H1 (cell line): ENCODE results near the gene CFAP58. TPM values are rescaled to one million over a fixed set of nuclear protein-coding genes. Genes with fewer than 3 reads are reported as not detected.

Experiments
- CTCF ChIA-PET: fragments of 300-600 bp; sonication (Branson Sonifier 250); formaldehyde crosslinking; loops from one replicate; lab custom pipeline; 2021; ENCODE audit not compliant: partially characterized antibody; lab: Charles Lee
- POLR2A ChIA-PET: fragments of 300-600 bp; sonication (Branson Sonifier 250); formaldehyde crosslinking; loops from one replicate; lab custom pipeline; 2021; ENCODE audit warnings: inconsistent platforms; ENCODE audit not compliant: partially characterized antibody; lab: Charles Lee
- DNase-seq, 2 experiments: peaks; one replicate each; pipeline versions ENCODE4 v3.0.0 to v3.0.0-alpha.2; 2010 to 2022; ENCODE audit warnings: low spot score in 2 of 2, low read depth in 1 of 2, mixed read lengths in 1 of 2
- FAIRE-seq: peaks from 2 replicates; lab custom pipeline; 2011; peaks lifted over from hg19 to GRCh38; lab: Jason Lieb, UNC
- H2AFZ ChIP-seq: 2 replicates; pipeline ENCODE4 v1.8.1; 2012; ENCODE audit warnings: low read length, inconsistent platforms
- H2AK5ac ChIP-seq: 2 replicates; pipeline ENCODE4 v1.6.1; 2013; ENCODE audit warnings: low read depth, low read length
- H2BK120ac ChIP-seq: replicated peaks from 2 replicates; pipeline ENCODE3; 2013; ENCODE audit warnings: low read depth, low read length, inconsistent platforms
- H2BK12ac ChIP-seq: 2 replicates; pipeline ENCODE4 v1.6.1; 2013; ENCODE audit warnings: low read depth, low read length
- H2BK15ac ChIP-seq: 2 replicates; pipeline ENCODE4 v1.6.1; 2013; ENCODE audit warnings: low read length
- H2BK20ac ChIP-seq: 2 replicates; pipeline ENCODE4 v1.6.1; 2013; ENCODE audit warnings: low read length
- H2BK5ac ChIP-seq: 2 replicates; pipeline ENCODE4 v1.6.1; 2013; ENCODE audit warnings: low read depth, low read length
- H3K14ac ChIP-seq: 2 replicates; pipeline ENCODE4 v1.6.1; 2013; ENCODE audit warnings: inconsistent platforms; ENCODE audit not compliant: insufficient read length
- H3K18ac ChIP-seq: 2 replicates; pipeline ENCODE4 v1.6.1; 2013; ENCODE audit warnings: low read length; ENCODE audit errors: extremely low read depth
- H3K23ac ChIP-seq: 2 replicates; pipeline ENCODE4 v1.6.1; 2013; ENCODE audit warnings: inconsistent platforms; ENCODE audit not compliant: insufficient read length
- H3K23me2 ChIP-seq: 2 replicates; pipeline ENCODE4 v1.6.1; 2013; ENCODE audit warnings: low read depth, low read length
- H3K27ac ChIP-seq: 2 replicates; pipeline ENCODE4 v1.6.1; 2011; ENCODE audit warnings: low read depth, low read length, inconsistent platforms
- H3K27me3 ChIP-seq, 4 experiments: replicated peaks in 1 of 4; 1 replicate in 1 of 4; 2 replicates in 3 of 4; pipeline versions ENCODE4 v1.6.1 to v1.8.1; 2011 to 2013; ENCODE audit warnings: low read length in 3 of 4, mild to moderate bottlenecking in 3 of 4, inconsistent platforms in 2 of 4, mixed read lengths in 2 of 4, moderate library complexity in 1 of 4; ENCODE audit not compliant: control insufficient read depth in 3 of 4, insufficient read depth in 3 of 4; ENCODE audit errors: extremely low read depth in 1 of 4
- H3K36me3 ChIP-seq, 4 experiments: 2 replicates each; pipeline versions ENCODE4 v1.6.1 to v1.8.1; 2011 to 2013; ENCODE audit warnings: mild to moderate bottlenecking in 4 of 4, low read length in 3 of 4, moderate library complexity in 2 of 4, control low read depth in 1 of 4, inconsistent platforms in 1 of 4; ENCODE audit not compliant: insufficient read depth in 4 of 4, control insufficient read depth in 2 of 4
- H3K4ac ChIP-seq: replicated peaks from 2 replicates; pipeline ENCODE3; 2013; ENCODE audit warnings: low read length, low read depth, mixed read lengths, inconsistent platforms; ENCODE audit not compliant: insufficient read length
- H3K4me1 ChIP-seq, 4 experiments: replicated peaks in 1 of 4; 1 replicate in 1 of 4; 2 replicates in 3 of 4; pipeline versions ENCODE4 v1.6.1 to v1.8.1; 2011 to 2013; ENCODE audit warnings: low read length in 3 of 4, inconsistent platforms in 2 of 4, mixed read lengths in 1 of 4; ENCODE audit not compliant: insufficient read depth in 4 of 4, control insufficient read depth in 3 of 4
- H3K4me2 ChIP-seq, 2 experiments: 2 replicates each; pipeline versions ENCODE4 v1.6.1 to v1.8.1; 2011 to 2013; ENCODE audit warnings: low read depth in 2 of 2, low read length in 2 of 2, control low read depth in 1 of 2, inconsistent platforms in 1 of 2, mild to moderate bottlenecking in 1 of 2; ENCODE audit not compliant: insufficient read depth in 1 of 2
- H3K4me3 ChIP-seq, 4 experiments: fragments of 200-600, 300-600 bp in 1 of 4; sonication (generic), shearing (Covaris generic), sonication (Bioruptor Twin) in 1 of 4; 2 replicates each; pipeline versions ENCODE4 v1.5.1 to v1.8.1; 2011 to 2016; ENCODE audit warnings: low read length in 4 of 4, low read depth in 3 of 4, control low read depth in 2 of 4, inconsistent platforms in 2 of 4, mild to moderate bottlenecking in 2 of 4, mixed read lengths in 1 of 4, moderate library complexity in 1 of 4; ENCODE audit not compliant: insufficient read depth in 2 of 4; ENCODE audit errors: extremely low read depth in 1 of 4
- H3K56ac ChIP-seq: replicated peaks from 2 replicates; pipeline ENCODE3; 2013; ENCODE audit warnings: low read depth, mild to moderate bottlenecking, mixed read lengths, low read length, inconsistent platforms; ENCODE audit not compliant: insufficient read length
- H3K79me1 ChIP-seq: 2 replicates; pipeline ENCODE4 v1.6.1; 2013; ENCODE audit warnings: low read depth, low read length, control low read depth
- H3K79me2 ChIP-seq, 2 experiments: 2 replicates each; pipeline versions ENCODE4 v1.6.1 to v1.8.1; 2012 to 2013; ENCODE audit warnings: low read length in 2 of 2, mild to moderate bottlenecking in 2 of 2, inconsistent platforms in 1 of 2; ENCODE audit not compliant: insufficient read depth in 2 of 2, control insufficient read depth in 1 of 2
- H3K9ac ChIP-seq, 4 experiments: replicated peaks in 1 of 4; 1 replicate in 1 of 4; 2 replicates in 3 of 4; pipeline versions ENCODE4 v1.6.1 to v1.8.1; 2011 to 2013; ENCODE audit warnings: low read depth in 3 of 4, low read length in 3 of 4, control low read depth in 2 of 4, mild to moderate bottlenecking in 2 of 4, moderate library complexity in 2 of 4, inconsistent platforms in 1 of 4; ENCODE audit errors: extremely low read depth in 1 of 4
- H3K9me3 ChIP-seq, 2 experiments: 2 replicates each; pipeline versions ENCODE4 v1.6.1 to v1.8.1; 2012 to 2013; ENCODE audit warnings: mild to moderate bottlenecking in 2 of 2, moderate library complexity in 2 of 2, control low read depth in 1 of 2, inconsistent platforms in 1 of 2, low read depth in 1 of 2, low read length in 1 of 2, mixed read lengths in 1 of 2; ENCODE audit not compliant: insufficient read depth in 2 of 2
- H4K20me1 ChIP-seq, 2 experiments: replicated peaks in 1 of 2; 2 replicates each; pipeline versions ENCODE3 to v1.8.1; 2011 to 2013; ENCODE audit warnings: inconsistent platforms in 2 of 2, low read length in 2 of 2, mild to moderate bottlenecking in 1 of 2; ENCODE audit not compliant: insufficient read depth in 2 of 2, control insufficient read depth in 1 of 2
- H4K5ac ChIP-seq: 2 replicates; pipeline ENCODE4 v1.6.1; 2013; ENCODE audit warnings: low read length, low read depth, mixed read lengths, inconsistent platforms; ENCODE audit not compliant: insufficient read length
- H4K8ac ChIP-seq: 2 replicates; pipeline ENCODE4 v1.8.0; 2013; ENCODE audit warnings: mild to moderate bottlenecking, moderate library complexity, low read length, inconsistent platforms; ENCODE audit not compliant: insufficient read depth; ENCODE audit errors: extremely low read depth
- H4K91ac ChIP-seq: replicated peaks from 2 replicates; pipeline ENCODE3; 2013; ENCODE audit warnings: low read length, mixed read lengths, inconsistent platforms; ENCODE audit not compliant: insufficient read length
- BRCA1 ChIP-seq: IDR thresholded peaks from 2 replicates; pipeline ENCODE4 v1.6.1; 2012; ENCODE audit warnings: low read depth, low read length, improper control_type of control experiment
- CEBPB ChIP-seq: IDR thresholded peaks from 2 replicates; pipeline ENCODE4 v1.6.1; 2012; ENCODE audit warnings: low read depth, low read length
- CHD1 ChIP-seq: IDR thresholded peaks from 2 replicates; pipeline ENCODE4 v1.6.1; 2012; ENCODE audit warnings: low read depth, low read length, improper control_type of control experiment
- JUN ChIP-seq: IDR thresholded peaks from 2 replicates; pipeline ENCODE4 v1.6.1; 2011; ENCODE audit warnings: low read depth, mild to moderate bottlenecking, improper control_type of control experiment, low read length
- NRF1 ChIP-seq: IDR thresholded peaks from 2 replicates; pipeline ENCODE4 v1.6.1; 2011; ENCODE audit warnings: mild to moderate bottlenecking, low read depth, low read length, improper control_type of control experiment
- PHF8 ChIP-seq: fragments of 200-600 bp; sonication (generic); conservative IDR thresholded peaks from 2 replicates; pipeline ENCODE4 v1.7.1; 2012; ENCODE audit warnings: low read depth, mild to moderate bottlenecking, inconsistent platforms, low read length, moderate library complexity
- POLR2A ChIP-seq, 2 experiments: IDR thresholded peaks; 1 replicate in 1 of 2; 2 replicates in 1 of 2; pipeline ENCODE4 v1.6.1; 2011; ENCODE audit warnings: low read depth in 2 of 2, low read length in 2 of 2, mild to moderate bottlenecking in 2 of 2; ENCODE audit errors: control extremely low read depth in 1 of 2
- POLR2AphosphoS5 ChIP-seq: IDR thresholded peaks from 2 replicates; pipeline ENCODE4 v1.6.1; 2011; ENCODE audit warnings: low read depth, low read length
- RXRA ChIP-seq: IDR thresholded peaks from 2 replicates; pipeline ENCODE4 v1.6.1; 2011; ENCODE audit warnings: low read depth, mild to moderate bottlenecking, low read length, moderate library complexity; ENCODE audit not compliant: insufficient read depth
- SAP30 ChIP-seq: fragments of 300-600 bp; sonication (generic); IDR thresholded peaks from 2 replicates; pipeline ENCODE4 v1.7.1; 2012; ENCODE audit warnings: low read length, moderate library complexity, mild to moderate bottlenecking, inconsistent platforms; ENCODE audit not compliant: insufficient read depth, insufficient replicate concordance
- SIX5 ChIP-seq: IDR thresholded peaks from 2 replicates; pipeline ENCODE4 v1.6.1; 2011; ENCODE audit warnings: mild to moderate bottlenecking, low read depth, low read length
- SP2 ChIP-seq: IDR thresholded peaks from 2 replicates; pipeline ENCODE4 v1.6.1; 2012; ENCODE audit warnings: mild to moderate bottlenecking, low read length, inconsistent platforms
- WGBS, 2 experiments: shearing (Covaris generic) in 1 of 2; methylation state at CpG; one replicate each; pipeline versions ENCODE4 v1.1.6 to v1.1.7; 2013 to 2015; ENCODE audit warnings: low lambda C conversion rate in 2 of 2, mixed read lengths in 2 of 2, inconsistent platforms in 1 of 2, low coverage in 1 of 2, missing lambda C conversion rate in 1 of 2; ENCODE audit not compliant: insufficient replicate concordance in 2 of 2, insufficient coverage in 1 of 2, insufficient read length in 1 of 2; ENCODE audit errors: extremely low coverage in 1 of 2, missing lambda C conversion rate in 1 of 2; 5-methylcytosine and 5-hydroxymethylcytosine counted together
- polyA plus RNA-seq, 7 experiments: library from polyadenylated mRNA; depleted of rRNA in 3 of 7; stranded (reverse) in 5 of 7; unstranded in 2 of 7; fragments of >200 nt in 5 of 7; fragments of 200-250 nt in 2 of 7; gene quantifications; 1 replicate in 5 of 7; 2 replicates in 1 of 7; 4 replicates in 1 of 7; pipeline versions ENCODE4 v1.2.1 to v1.2.3, GENCODE V29; 2011 to 2013; ENCODE audit warnings: missing spikeins in 2 of 7, mixed read lengths in 2 of 7
- total RNA-seq: library from RNA; stranded (reverse); fragmentation: NEBNext Ultra II Directional; extraction: Animal tissue kit (Norgen Biotek cat#: 25700); gene quantifications from 2 replicates; pipeline ENCODE4 v1.2.1, GENCODE V29; 2021
- TF ChIP-seq, protein P1 (sequence below): IDR thresholded peaks from 2 replicates; pipeline ENCODE4 v1.6.1; 2012; ENCODE audit warnings: inconsistent platforms
- TF ChIP-seq, protein P2 (sequence below): IDR thresholded peaks from 2 replicates; pipeline ENCODE4 v1.6.1; 2011; ENCODE audit warnings: low read depth, mild to moderate bottlenecking, low read length; ENCODE audit not compliant: insufficient read depth

The CFAP58 gene
- total and polyA plus RNA-seq, 2 of the 8 experiments (the other 6 are each of a cell fraction or from before 2014, with no cell fraction given): 0.32 to 0.71 TPM

DNA sequence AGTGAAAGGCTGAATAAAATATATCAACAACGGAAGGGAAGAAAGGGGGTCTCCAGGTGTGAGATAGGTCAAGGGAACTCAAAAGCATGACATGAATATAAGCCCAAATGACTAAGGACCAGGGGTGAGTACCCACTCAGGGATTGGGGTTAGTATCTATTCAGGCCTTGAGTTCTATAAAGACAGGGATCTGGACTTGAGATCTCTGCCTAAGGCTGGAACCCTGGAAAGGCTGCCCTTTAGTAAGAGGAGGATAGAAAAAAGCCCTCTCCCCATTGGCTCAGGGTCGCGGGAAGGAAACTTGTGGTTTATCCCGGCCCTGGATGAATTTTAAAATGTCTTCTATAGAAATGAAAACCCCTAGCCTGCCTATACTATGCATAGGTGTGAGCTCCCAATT lies 13.0 kb upstream of the CFAP58 start:
- no peak for FAIRE-seq
- H2BK20ac ChIP-seq: no peak overlapping the region
- CTCF ChIA-PET: interaction anchor here (1.1 to 17.2 kb wide), 4 partner anchors 9 to 46 kb away, joined by 3 to 379 read pairs (median 12); no protein-coding TSS in a partner anchor
- DNase-seq: no peak
- no peak overlapping the region for H3K4me2 ChIP-seq
- H3K23me2 ChIP-seq: peaks cover 18% of the 10 kb centered on the region
- no peak overlapping the region for H3K4me3 ChIP-seq
- POLR2A ChIA-PET: interaction anchor here (1.1 kb wide), 1 partner anchor 10 kb away, joined by 4 read pairs; no protein-coding TSS in a partner anchor
- no peak overlapping the region for H3K18ac ChIP-seq
- no peak overlapping the region for H4K8ac ChIP-seq
- no peak overlapping the region for H2BK12ac ChIP-seq
- H2BK120ac ChIP-seq: no peak overlapping the region
- peaks cover 0 to 4% of the 10 kb centered on the region in 2 experiments for H4K20me1 ChIP-seq
- H3K36me3 ChIP-seq: no peaks in the 10 kb centered on the region
- no peak overlapping the region for H3K27ac ChIP-seq
- no peak overlapping the region for H2BK15ac ChIP-seq
- 0 out of 2 replicates have a peak, but pooled peaks cover 3% of the 10 kb centered on the region for H3K79me1 ChIP-seq
- no peak overlapping the region for H4K5ac ChIP-seq
- peaks cover 0 to 2% (median 0%) of the 10 kb centered on the region in 4 experiments; a peak in 1 of 7 replicates for H3K27me3 ChIP-seq
- H4K91ac ChIP-seq: no peak overlapping the region
- no peak overlapping the region for H2BK5ac ChIP-seq
- H3K14ac ChIP-seq: no peak overlapping the region
- no peak overlapping the region for H2AFZ ChIP-seq
- H3K56ac ChIP-seq: no peak overlapping the region
- H3K4ac ChIP-seq: no peak overlapping the region
- H2AK5ac ChIP-seq: no peak overlapping the region
- peaks cover 10 to 17% (median 13%) of the 10 kb centered on the region in 4 experiments; a peak in 6 of 7 replicates for H3K4me1 ChIP-seq
- no peaks in the 10 kb centered on the region for H3K9me3 ChIP-seq
- H3K9ac ChIP-seq: no peak overlapping the region
- no peak overlapping the region for H3K23ac ChIP-seq
- 87% methylated on average over 4 of the region's 4 CpGs; no CpG with 5 or more reads in 1 of the 2 experiments for WGBS, 2 experiments
- peaks cover 5 to 21% of the 10 kb centered on the region in 2 experiments for H3K79me2 ChIP-seq
- no peak for TF ChIP-seq PHF8
- TF ChIP-seq JUN: no peak
- no peak for TF ChIP-seq BRCA1
- TF ChIP-seq, protein P1, sequence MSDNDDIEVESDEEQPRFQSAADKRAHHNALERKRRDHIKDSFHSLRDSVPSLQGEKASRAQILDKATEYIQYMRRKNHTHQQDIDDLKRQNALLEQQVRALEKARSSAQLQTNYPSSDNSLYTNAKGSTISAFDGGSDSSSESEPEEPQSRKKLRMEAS: no peak
- TF ChIP-seq CEBPB: no peak
- no peak for TF ChIP-seq RXRA
- no peak for TF ChIP-seq POLR2AphosphoS5
- TF ChIP-seq, protein P2, sequence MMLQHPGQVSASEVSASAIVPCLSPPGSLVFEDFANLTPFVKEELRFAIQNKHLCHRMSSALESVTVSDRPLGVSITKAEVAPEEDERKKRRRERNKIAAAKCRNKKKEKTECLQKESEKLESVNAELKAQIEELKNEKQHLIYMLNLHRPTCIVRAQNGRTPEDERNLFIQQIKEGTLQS: no peak
- TF ChIP-seq POLR2A (IDR thresholded peaks at IDR 0.05; ENCODE audit: control extremely low read depth in 1 of 2, low read depth in 2 of 2, low read length in 2 of 2): no peak
- TF ChIP-seq SAP30: no peak
- no peak for TF ChIP-seq NRF1
- no peak for TF ChIP-seq SIX5
- TF ChIP-seq CHD1: no peak
- no peak for TF ChIP-seq SP2
